Psoas muscle (tissue), 8 donors: Measurements from ENCODE around the gene TMEM14A. TPM values are rescaled to one million over a fixed set of nuclear protein-coding genes. Genes with fewer than 3 reads are reported as not detected.
A peak's percentile ranks its signal among the peaks of the same experiment; 100 is the strongest.
"Not testable (repeated sequence)": the region's sequence is repeated elsewhere in the genome, so short reads cannot be mapped to it uniquely, and the experiment has no call there.

Experiments used
- ATAC-seq, 4 donors: fragments of 200-7000 bp; cut with Tn5 transposase; one replicate each; pipeline ENCODE4 v1.9.1; 2020; ENCODE audit warnings: moderate library complexity in 3 of 4, mild to moderate bottlenecking in 2 of 4
- DNase-seq, 2 donors: peaks; one replicate each; pipeline ENCODE4 v3.0.0-alpha.2; 2020
- H3K27ac ChIP-seq: fragments of 200-600 bp; one replicate; pipeline ENCODE4 v1.8.0; 2022
- H3K27me3 ChIP-seq, 3 donors: fragments of 200-600 bp in 1 of 3; one replicate each; pipeline versions ENCODE4 v1.6.1 to v1.8.0; 2013 to 2022; ENCODE audit warnings: low read length in 2 of 3, mild to moderate bottlenecking in 2 of 3, moderate library complexity in 1 of 3; ENCODE audit not compliant: insufficient read depth in 3 of 3
- H3K36me3 ChIP-seq, 2 donors: fragments of 200-600 bp in 1 of 2; one replicate each; pipeline versions ENCODE4 v1.6.1 to v1.8.0; 2013 to 2022; ENCODE audit warnings: low read depth in 1 of 2, mild to moderate bottlenecking in 1 of 2, moderate library complexity in 1 of 2; ENCODE audit not compliant: insufficient read depth in 1 of 2
- H3K4me1 ChIP-seq: fragments of 200-600 bp; one replicate; pipeline ENCODE4 v1.8.0; 2022
- H3K4me3 ChIP-seq: fragments of 200-600 bp; one replicate; pipeline ENCODE4 v1.8.0; 2022; ENCODE audit warnings: mild to moderate bottlenecking
- H3K9me3 ChIP-seq: fragments of 200-600 bp; one replicate; pipeline ENCODE4 v1.8.0; 2022
- WGBS, 3 donors: extraction: QIAGEN DNeasy Blood & Tissue Kit; methylation state at CpG; one replicate each; pipeline versions ENCODE4 v1.1.6 to v1.1.7; 2013; 5-methylcytosine and 5-hydroxymethylcytosine counted together
- intact Hi-C, 2 donors: fragments of 100-400 bp; cut with DNase I; formaldehyde crosslinking; loops; one replicate each; pipeline versions ENCODE4 v1.11.0 to v1.14.2; 2022
- polyA plus RNA-seq, 3 donors: library from polyadenylated mRNA; stranded (reverse); fragments of 200-250 nt; gene quantifications; one replicate each; pipeline ENCODE4 v1.2.3, GENCODE V29; 2013
- total RNA-seq, 4 donors: library from RNA; stranded (reverse); fragmentation: NEBNext Ultra II Directional in 2 of 4; extraction: Animal tissue kit (Norgen Biotek cat#: 25700) in 2 of 4; gene quantifications; one replicate each; pipeline versions ENCODE4 v1.2.1 to v1.2.4, GENCODE V29; 2021 to 2023
- TF ChIP-seq, protein P1 (sequence below): fragments of 200-600 bp; IDR thresholded peaks from one replicate; pipeline ENCODE4 v1.8.0; 2022; ENCODE audit warnings: antibody characterized with exemption
- donor health status: healthy with polysubstance abuse.
- donor health status: DM: no; HTN: no; CAD: no; lungs with moderate emphysema.
- donor health status: Bipolar disorder and iron deficiency.
- donor health status: healthy.
- donor health status: DM: yes; HTN: yes; CAD: no.
- donor health status: DM: no; HTN: no; CAD: no.
- donor health status: DM: no; HTN: no; CAD: no.
- donor health status: DM: yes; HTN: yes; CAD: no.

The TMEM14A gene
- total and polyA plus RNA-seq, 7 donors, result 1.2 to 3.5 (median 2.7) TPM

GRCh38 chr6:52712136-52712535, 41.2 kb downstream of the TMEM14A start:
- WGBS, 3 donors, result 73 to 75% (median 74%) methylated on average over 2 of the region's 2 CpGs
- H3K4me1 ChIP-seq, result no peaks in the 10 kb centered on the region
- H3K27me3 ChIP-seq, result no peaks in the 10 kb centered on the region
- no peaks in the 10 kb centered on the region for H3K9me3 ChIP-seq
- no peak for ATAC-seq
- no peak for DNase-seq
- H3K27ac ChIP-seq, result no peak overlapping the region
- H3K4me3 ChIP-seq, result no peak overlapping the region
- intact Hi-C loops, result no loop called here
- TF ChIP-seq, protein P1, sequence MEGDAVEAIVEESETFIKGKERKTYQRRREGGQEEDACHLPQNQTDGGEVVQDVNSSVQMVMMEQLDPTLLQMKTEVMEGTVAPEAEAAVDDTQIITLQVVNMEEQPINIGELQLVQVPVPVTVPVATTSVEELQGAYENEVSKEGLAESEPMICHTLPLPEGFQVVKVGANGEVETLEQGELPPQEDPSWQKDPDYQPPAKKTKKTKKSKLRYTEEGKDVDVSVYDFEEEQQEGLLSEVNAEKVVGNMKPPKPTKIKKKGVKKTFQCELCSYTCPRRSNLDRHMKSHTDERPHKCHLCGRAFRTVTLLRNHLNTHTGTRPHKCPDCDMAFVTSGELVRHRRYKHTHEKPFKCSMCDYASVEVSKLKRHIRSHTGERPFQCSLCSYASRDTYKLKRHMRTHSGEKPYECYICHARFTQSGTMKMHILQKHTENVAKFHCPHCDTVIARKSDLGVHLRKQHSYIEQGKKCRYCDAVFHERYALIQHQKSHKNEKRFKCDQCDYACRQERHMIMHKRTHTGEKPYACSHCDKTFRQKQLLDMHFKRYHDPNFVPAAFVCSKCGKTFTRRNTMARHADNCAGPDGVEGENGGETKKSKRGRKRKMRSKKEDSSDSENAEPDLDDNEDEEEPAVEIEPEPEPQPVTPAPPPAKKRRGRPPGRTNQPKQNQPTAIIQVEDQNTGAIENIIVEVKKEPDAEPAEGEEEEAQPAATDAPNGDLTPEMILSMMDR, result no peak
- H3K36me3 ChIP-seq, result no peaks in the 10 kb centered on the region

DNA sequence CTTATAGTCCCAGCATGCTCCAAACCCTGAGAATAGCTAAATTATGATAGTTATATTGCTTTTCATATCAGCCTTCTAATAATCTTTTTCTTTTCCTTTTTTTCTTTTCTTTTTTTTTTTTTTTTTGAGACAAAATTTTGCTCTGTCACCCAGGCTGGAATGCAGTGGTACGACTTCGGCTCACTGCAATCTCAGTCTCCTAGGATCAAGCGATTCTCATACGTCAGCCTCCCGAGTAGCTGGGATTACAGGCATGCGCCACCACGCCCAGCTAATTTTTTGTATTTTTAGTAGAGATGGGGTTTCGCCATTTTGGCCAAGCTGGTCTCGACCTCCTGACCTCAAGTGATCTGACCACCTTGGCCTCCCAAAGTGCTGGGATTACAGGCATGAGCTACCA, 43.8 kb downstream of the TMEM14A start:
- DNase-seq, H3K4me1 ChIP-seq, H3K4me3 ChIP-seq, intact Hi-C loops, H3K27ac ChIP-seq, H3K36me3 ChIP-seq, H3K27me3 ChIP-seq, ATAC-seq, H3K9me3 ChIP-seq: not testable (repeated sequence)
- 88 to 92% (median 89%) methylated on average over 9 of the region's 9 CpGs for WGBS, 3 donors

GRCh38 chr6:52718550-52718949, 47.6 kb downstream of the TMEM14A start:
- no peaks in the 10 kb centered on the region for H3K4me1 ChIP-seq
- H3K4me3 ChIP-seq, result no peak overlapping the region
- no peaks in the 10 kb centered on the region for H3K27me3 ChIP-seq
- no peak for DNase-seq
- H3K27ac ChIP-seq, result no peak overlapping the region
- H3K9me3 ChIP-seq, result no peaks in the 10 kb centered on the region
- H3K36me3 ChIP-seq, result no peaks in the 10 kb centered on the region
- no peak for ATAC-seq
- intact Hi-C loops, result no loop called here
- TF ChIP-seq, protein P1, result no peak

DNA sequence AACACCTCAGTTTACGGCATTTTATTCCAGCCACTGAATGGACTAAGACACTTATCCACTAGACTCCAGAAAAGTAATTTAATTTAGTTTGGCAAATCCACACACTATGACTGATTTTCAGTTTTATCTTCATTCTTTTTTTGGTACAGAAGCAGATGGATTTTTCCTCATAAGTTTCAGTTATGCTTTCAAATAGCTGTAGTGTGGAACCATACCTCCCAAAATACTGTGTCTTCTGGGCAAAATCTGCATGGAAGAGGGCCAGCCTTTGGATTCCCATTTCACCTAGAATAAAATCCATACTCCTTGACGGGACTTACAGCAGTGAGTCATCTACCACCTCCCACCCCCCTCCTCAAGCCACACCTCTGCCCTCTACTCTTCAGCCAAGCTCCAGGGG, 49.4 kb downstream of the TMEM14A start:
- DNase-seq (no peak), ATAC-seq (no peak)
- Histone ChIP-seq H3K9me3 (no peaks in the 10 kb centered on the region), H3K4me1 (no peaks in the 10 kb centered on the region), H3K27ac (no peak overlapping the region), H3K4me3 (no peak overlapping the region), H3K27me3 (no peaks in the 10 kb centered on the region), H3K36me3 (no peaks in the 10 kb centered on the region)
- 69 to 71% (median 69%) methylated on average over 2 of the region's 2 CpGs for WGBS, 3 donors
- TF ChIP-seq, protein P1, result no peak
- intact Hi-C loops, result no loop called here

DNA sequence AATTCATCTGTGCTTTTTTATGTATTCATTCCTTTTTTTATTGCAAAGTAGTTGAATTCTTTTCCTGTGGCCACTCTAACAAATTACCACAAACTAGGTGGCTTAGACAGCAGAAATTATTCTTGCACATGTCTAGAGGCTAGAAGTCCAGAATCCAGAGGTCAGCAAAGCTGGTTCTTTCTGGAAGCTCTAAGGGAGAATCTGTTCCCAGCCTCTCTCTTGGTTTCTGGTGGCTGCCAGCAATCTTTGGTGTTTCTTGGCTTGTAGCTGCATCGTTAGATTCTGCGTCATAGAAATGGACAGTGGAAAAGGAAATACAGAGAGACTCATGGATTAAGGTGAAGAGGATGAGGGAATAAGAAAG, 53.1 kb downstream of the TMEM14A start:
- Histone ChIP-seq H3K9me3 (no peaks in the 10 kb centered on the region), H3K4me3 (no peak overlapping the region), H3K4me1 (no peaks in the 10 kb centered on the region), H3K27me3 (no peaks in the 10 kb centered on the region), H3K36me3 (no peaks in the 10 kb centered on the region), H3K27ac (no peak overlapping the region)
- TF ChIP-seq, protein P1, result no peak
- ATAC-seq (peak in 2 of 4 donors; percentile 36 to 46), DNase-seq (no peak)
- 27 to 40% (median 39%) methylated on average over 2 of the region's 2 CpGs for WGBS, 3 donors
- intact Hi-C loops, result no loop called here
